Cardiac muscle cell (in vitro differentiated cells and primary cell): ENCODE measurements around the gene ADAMTS18. TPM values are rescaled to one million over a fixed set of nuclear protein-coding genes. Genes with fewer than 3 reads are reported as not detected.

Source experiments
- DNase-seq, 2 donors: peaks; one replicate each; pipeline versions ENCODE4 v3.0.0 to v3.0.0-alpha.2; 2010 to 2017; ENCODE audit warnings: low read depth in 1 of 2, low spot score in 1 of 2
- H3K27ac ChIP-seq: fragments of 200-600 bp; sonication (generic); 2 replicates; pipeline ENCODE4 v1.5.1; 2016
- H3K27me3 ChIP-seq: fragments of 200-600 bp; sonication (generic); 2 replicates; pipeline ENCODE4 v1.6.0; 2016; ENCODE audit warnings: control low read depth
- H3K36me3 ChIP-seq: fragments of 200-600 bp; sonication (generic); 2 replicates; pipeline ENCODE4 v1.5.1; 2016; ENCODE audit warnings: control low read depth
- H3K4me1 ChIP-seq: fragments of 200-600 bp; sonication (generic); 2 replicates; pipeline ENCODE4 v1.8.1; 2017; ENCODE audit warnings: low read depth, mild to moderate bottlenecking, mixed run types
- H3K4me3 ChIP-seq: fragments of 200-600 bp; sonication (generic); 2 replicates; pipeline ENCODE4 v1.5.1; 2016; ENCODE audit warnings: mild to moderate bottlenecking
- H3K9me3 ChIP-seq: fragments of 200-600 bp; sonication (generic); 2 replicates; pipeline ENCODE4 v1.5.1; 2017; ENCODE audit warnings: low read depth, mild to moderate bottlenecking, control low read depth
- CTCF ChIP-seq: IDR thresholded peaks from 2 replicates; pipeline ENCODE4 v1.5.1; 2012; ENCODE audit warnings: low read depth, mild to moderate bottlenecking, low read length
- polyA plus RNA-seq: library from polyadenylated mRNA; unstranded; fragments of >200 nt; fragmentation: Nextera tagmentation; extraction: Ambion mirVana; gene quantifications from 2 replicates; pipeline ENCODE4 v1.2.1, GENCODE V29; 2016
- total RNA-seq: library from RNA; depleted of rRNA; stranded (reverse); fragments of >200 nt; gene quantifications from 2 replicates; pipeline ENCODE4 v1.2.3, GENCODE V29; 2016

Gene ADAMTS18
- total and polyA plus RNA-seq, 2 experiments from 2014 or later: 0.06 TPM; not detected in 1

GRCh38 chr16:77383606-77384187, 51.1 kb downstream of the ADAMTS18 start:
- no peak for DNase-seq
- H3K4me1 ChIP-seq: no peaks in the 10 kb centered on the region
- H3K27me3 ChIP-seq: no peaks in the 10 kb centered on the region
- TF ChIP-seq CTCF: no peak
- H3K9me3 ChIP-seq: no peaks in the 10 kb centered on the region
- H3K27ac ChIP-seq: no peak overlapping the region
- no peaks in the 10 kb centered on the region for H3K36me3 ChIP-seq
- no peak overlapping the region for H3K4me3 ChIP-seq

GRCh38 chr16:77376358-77376757, 58.5 kb downstream of the ADAMTS18 start:
- Histone ChIP-seq H3K27me3 (no peaks in the 10 kb centered on the region), H3K27ac (no peak overlapping the region)

GRCh38 chr16:77375396-77375795, 59.4 kb downstream of the ADAMTS18 start:
- H3K36me3 ChIP-seq: no peaks in the 10 kb centered on the region
- no peak overlapping the region for H3K27ac ChIP-seq
- no peak for TF ChIP-seq CTCF
- DNase-seq: no peak
- H3K27me3 ChIP-seq: no peaks in the 10 kb centered on the region
- no peaks in the 10 kb centered on the region for H3K4me1 ChIP-seq
- no peak overlapping the region for H3K4me3 ChIP-seq
- no peaks in the 10 kb centered on the region for H3K9me3 ChIP-seq

More at GRCh38 chr16:77376358-77376757, 58.5 kb downstream of the ADAMTS18 start:
- no peaks in the 10 kb centered on the region for H3K4me1 ChIP-seq
- no peak for DNase-seq
- TF ChIP-seq CTCF: no peak
- no peaks in the 10 kb centered on the region for H3K36me3 ChIP-seq
- H3K9me3 ChIP-seq: no peaks in the 10 kb centered on the region
- no peak overlapping the region for H3K4me3 ChIP-seq

- no peak overlapping the region for H3K4me3 ChIP-seq
- H3K9me3 ChIP-seq: no peaks in the 10 kb centered on the region
- no peak for TF ChIP-seq CTCF
- no peaks in the 10 kb centered on the region for H3K27me3 ChIP-seq
- no peaks in the 10 kb centered on the region for H3K4me1 ChIP-seq
- no peak overlapping the region for H3K27ac ChIP-seq
- no peak for DNase-seq
- H3K36me3 ChIP-seq: no peaks in the 10 kb centered on the region
Observed at GRCh38 chr16:77374384-77374783, 60.5 kb downstream of the ADAMTS18 start.

GRCh38 chr16:77373726-77374125, 61.1 kb downstream of the ADAMTS18 start:
- Histone ChIP-seq H3K36me3 (no peaks in the 10 kb centered on the region), H3K27me3 (no peaks in the 10 kb centered on the region), H3K9me3 (no peaks in the 10 kb centered on the region), H3K4me3 (no peak overlapping the region), H3K27ac (no peak overlapping the region), H3K4me1 (no peaks in the 10 kb centered on the region)
- no peak for TF ChIP-seq CTCF
- no peak for DNase-seq
